A204.1 (cell line): ENCODE measurements around the gene FAM163B.

ENCODE experiments used
- FAIRE-seq: peaks from 2 replicates; lab custom pipeline; 2012; peaks lifted over from hg19 to GRCh38; lab: Jason Lieb, UNC

Gene FAM163B

GRCh38 chr9:133615606-133616188, 6.5 kb upstream of the FAM163B start:
- no peak for FAIRE-seq

- no peak for FAIRE-seq
Observed at GRCh38 chr9:133615186-133615585, 6.0 kb upstream of the FAM163B start.

GRCh38 chr9:133614678-133615077, 5.5 kb upstream of the FAM163B start:
- FAIRE-seq = no peak

GRCh38 chr9:133614056-133614455, 4.9 kb upstream of the FAM163B start:
- no peak for FAIRE-seq

GRCh38 chr9:133613432-133613831, 4.2 kb upstream of the FAM163B start:
- no peak for FAIRE-seq

GRCh38 chr9:133612816-133613215, 3.6 kb upstream of the FAM163B start:
- FAIRE-seq = no peak

GRCh38 chr9:133612051-133612450, 2.9 kb upstream of the FAM163B start:
- no peak for FAIRE-seq

GRCh38 chr9:133610845-133611244, 1.7 kb upstream of the FAM163B start:
- FAIRE-seq = no peak

GRCh38 chr9:133608889-133609288, 300 bp downstream of the FAM163B start:
- FAIRE-seq = no peak

- FAIRE-seq = no peak
Observed at GRCh38 chr9:133608382-133608781, 807 bp downstream of the FAM163B start.

- no peak for FAIRE-seq
Observed at GRCh38 chr9:133607976-133608375, 1.2 kb downstream of the FAM163B start.

- FAIRE-seq = no peak
Observed at GRCh38 chr9:133607381-133607780, 1.8 kb downstream of the FAM163B start.

GRCh38 chr9:133606708-133607025, 2.5 kb downstream of the FAM163B start:
- FAIRE-seq = no peak

- FAIRE-seq = no peak
Observed at GRCh38 chr9:133605856-133606707, 3.1 kb downstream of the FAM163B start.

GRCh38 chr9:133605446-133605845, 3.7 kb downstream of the FAM163B start:
- FAIRE-seq = no peak

GRCh38 chr9:133604856-133605255, 4.3 kb downstream of the FAM163B start:
- no peak for FAIRE-seq

GRCh38 chr9:133604214-133604613, 5.0 kb downstream of the FAM163B start:
- FAIRE-seq = no peak

- FAIRE-seq = no peak
Observed at GRCh38 chr9:133603135-133603927, 5.9 kb downstream of the FAM163B start.

GRCh38 chr9:133602277-133602676, 6.9 kb downstream of the FAM163B start:
- no peak for FAIRE-seq

- FAIRE-seq = no peak
Observed at GRCh38 chr9:133601746-133602145, 7.4 kb downstream of the FAM163B start.

GRCh38 chr9:133600739-133601138, 8.4 kb downstream of the FAM163B start:
- no peak for FAIRE-seq

- FAIRE-seq = no peak
Observed at GRCh38 chr9:133599470-133600173, 9.6 kb downstream of the FAM163B start.

- FAIRE-seq = no peak
Observed at GRCh38 chr9:133598978-133599377, 10.2 kb downstream of the FAM163B start.
